K562 (cell line): ENCODE results near the gene NPY5R.

ENCODE experiments used
- CHD2 ChIP-seq: IDR thresholded peaks from 2 replicates; pipeline ENCODE4 v1.6.1; 2011; ENCODE audit warnings: low read depth, low read length
- HMG20A ChIP-seq: fragments of 450-650 bp; formaldehyde crosslinking; conservative IDR thresholded peaks from 2 replicates; pipeline ENCODE4 v1.4.0; 2020; ENCODE audit warnings: mild to moderate bottlenecking, mixed read lengths
- HNRNPK ChIP-seq: fragments of 200-400 bp; formaldehyde crosslinking; IDR thresholded peaks from one replicate; pipeline ENCODE4 v1.6.1; 2018; ENCODE audit warnings: mild to moderate bottlenecking, low read depth, low read length; ENCODE audit not compliant: poor library complexity, severe bottlenecking
- NFIC ChIP-seq: fragments of 450-650 bp; IDR thresholded peaks from 2 replicates; pipeline ENCODE4 v1.6.1; 2017; ENCODE audit warnings: mild to moderate bottlenecking, inconsistent platforms
- RAD21 ChIP-seq, 2 experiments: fragments of 250-450 bp in 1 of 2; fragments of 450-650 bp in 1 of 2; sonication (Bioruptor Pico) in 1 of 2; formaldehyde crosslinking in 1 of 2; IDR thresholded peaks in 1 of 2; conservative IDR thresholded peaks in 1 of 2; 2 replicates each; pipeline versions ENCODE4 v1.4.0 to v1.8.0; 2020 to 2022; ENCODE audit warnings: mild to moderate bottlenecking in 2 of 2, moderate library complexity in 1 of 2
- SRF ChIP-seq, 2 experiments: fragments of 250-450, 450-650 bp in 1 of 2; sonication (Bioruptor Pico) in 1 of 2; sonication (generic) in 1 of 2; formaldehyde crosslinking; IDR thresholded peaks; 2 replicates each; pipeline versions ENCODE4 v1.5.0 to v1.5.1; 2020 to 2022; ENCODE audit warnings: mild to moderate bottlenecking in 1 of 2, missing genetic modification reagents in 1 of 2
- ZNF766 ChIP-seq: fragments of 200-800 bp; sonication (Bioruptor generic); conservative IDR thresholded peaks from 2 replicates; pipeline ENCODE4 v1.6.1; 2016; ENCODE audit warnings: missing genetic modification characterization, missing compliant biosample characterization
- TF ChIP-seq, protein P1 (sequence below), 3 experiments: fragments of 200-800 bp in 1 of 3; fragments of 250-450 bp in 1 of 3; fragments of 450-650 bp in 1 of 3; sonication (Bioruptor Pico) in 1 of 3; sonication (Bioruptor generic) in 1 of 3; formaldehyde crosslinking in 1 of 3; IDR thresholded peaks; 2 replicates each; pipeline versions ENCODE4 v1.6.1 to v1.8.0; 2016 to 2022; ENCODE audit warnings: mild to moderate bottlenecking in 2 of 3, missing genetic modification characterization in 2 of 3, missing compliant biosample characterization in 1 of 3, moderate library complexity in 1 of 3
- TF ChIP-seq, protein P2 (sequence below), 3 experiments: IDR thresholded peaks in 2 of 3; conservative IDR thresholded peaks in 1 of 3; 2 replicates each; pipeline ENCODE4 v1.5.1; 2011 to 2012; ENCODE audit warnings: low read length in 3 of 3, mild to moderate bottlenecking in 3 of 3, control low read depth in 2 of 3, improper control_type of control experiment in 1 of 3, inconsistent platforms in 1 of 3, low read depth in 1 of 3, mixed read lengths in 1 of 3, moderate library complexity in 1 of 3; ENCODE audit not compliant: insufficient read depth in 2 of 3
- TF ChIP-seq, protein P3 (sequence below): IDR thresholded peaks from 3 replicates; pipeline ENCODE4 v1.6.1; 2011; ENCODE audit warnings: borderline replicate concordance, mild to moderate bottlenecking, moderate library complexity; ENCODE audit not compliant: insufficient read length; ENCODE audit errors: extremely low read depth
- TF ChIP-seq, protein P4 (sequence below), 2 experiments: fragments of 450-650 bp; formaldehyde crosslinking in 1 of 2; IDR thresholded peaks; 2 replicates each; pipeline versions ENCODE4 v1.4.0 to v1.6.1; 2014 to 2020; ENCODE audit warnings: mild to moderate bottlenecking in 2 of 2, borderline replicate concordance in 1 of 2, low read depth in 1 of 2
- TF ChIP-seq, protein P5 (sequence below): fragments of 250-450 bp; sonication (Bioruptor Pico); IDR thresholded peaks from 2 replicates; pipeline ENCODE4 v1.5.0; 2020; ENCODE audit warnings: mild to moderate bottlenecking, borderline replicate concordance

DNA sequence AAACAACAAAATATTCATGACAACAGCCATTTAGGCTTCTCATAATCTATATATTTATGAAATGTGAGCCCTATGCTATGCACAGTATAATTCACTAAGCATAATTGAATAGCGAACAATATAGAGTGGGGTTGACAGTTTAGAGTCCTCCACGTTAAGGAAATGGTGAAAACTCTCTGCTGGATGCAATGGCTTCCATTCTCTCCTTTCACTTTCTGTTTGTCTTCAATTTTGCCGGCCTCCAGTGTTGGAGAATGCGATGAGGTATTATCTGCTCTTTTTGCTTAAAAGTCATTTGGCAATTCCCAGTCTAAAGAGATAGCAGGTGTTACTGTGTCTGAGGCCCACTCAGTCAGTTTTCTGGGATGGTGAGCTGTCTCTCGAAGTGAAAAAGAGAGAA is 52.1 kb downstream of the NPY5R start:
- TF ChIP-seq CHD2 = no peak
- TF ChIP-seq NFIC = no peak
- TF ChIP-seq HNRNPK = no peak
- TF ChIP-seq, protein P1, sequence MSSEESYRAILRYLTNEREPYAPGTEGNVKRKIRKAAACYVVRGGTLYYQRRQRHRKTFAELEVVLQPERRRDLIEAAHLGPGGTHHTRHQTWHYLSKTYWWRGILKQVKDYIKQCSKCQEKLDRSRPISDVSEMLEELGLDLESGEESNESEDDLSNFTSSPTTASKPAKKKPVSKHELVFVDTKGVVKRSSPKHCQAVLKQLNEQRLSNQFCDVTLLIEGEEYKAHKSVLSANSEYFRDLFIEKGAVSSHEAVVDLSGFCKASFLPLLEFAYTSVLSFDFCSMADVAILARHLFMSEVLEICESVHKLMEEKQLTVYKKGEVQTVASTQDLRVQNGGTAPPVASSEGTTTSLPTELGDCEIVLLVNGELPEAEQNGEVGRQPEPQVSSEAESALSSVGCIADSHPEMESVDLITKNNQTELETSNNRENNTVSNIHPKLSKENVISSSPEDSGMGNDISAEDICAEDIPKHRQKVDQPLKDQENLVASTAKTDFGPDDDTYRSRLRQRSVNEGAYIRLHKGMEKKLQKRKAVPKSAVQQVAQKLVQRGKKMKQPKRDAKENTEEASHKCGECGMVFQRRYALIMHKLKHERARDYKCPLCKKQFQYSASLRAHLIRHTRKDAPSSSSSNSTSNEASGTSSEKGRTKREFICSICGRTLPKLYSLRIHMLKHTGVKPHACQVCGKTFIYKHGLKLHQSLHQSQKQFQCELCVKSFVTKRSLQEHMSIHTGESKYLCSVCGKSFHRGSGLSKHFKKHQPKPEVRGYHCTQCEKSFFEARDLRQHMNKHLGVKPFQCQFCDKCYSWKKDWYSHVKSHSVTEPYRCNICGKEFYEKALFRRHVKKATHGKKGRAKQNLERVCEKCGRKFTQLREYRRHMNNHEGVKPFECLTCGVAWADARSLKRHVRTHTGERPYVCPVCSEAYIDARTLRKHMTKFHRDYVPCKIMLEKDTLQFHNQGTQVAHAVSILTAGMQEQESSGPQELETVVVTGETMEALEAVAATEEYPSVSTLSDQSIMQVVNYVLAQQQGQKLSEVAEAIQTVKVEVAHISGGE (CRISPR knock-in tag; IDR thresholded peaks at IDR 0.05) = no peak
- TF ChIP-seq SRF (CRISPR knock-in tag; IDR thresholded peaks at IDR 0.05) = no peak
- TF ChIP-seq ZNF766 = no peak
- no peak for TF ChIP-seq RAD21 (CRISPR knock-in tag; conservative IDR thresholded peaks at IDR 0.05 in 1 of 2, IDR thresholded peaks at IDR 0.05 in 1 of 2)
- TF ChIP-seq, protein P2, sequence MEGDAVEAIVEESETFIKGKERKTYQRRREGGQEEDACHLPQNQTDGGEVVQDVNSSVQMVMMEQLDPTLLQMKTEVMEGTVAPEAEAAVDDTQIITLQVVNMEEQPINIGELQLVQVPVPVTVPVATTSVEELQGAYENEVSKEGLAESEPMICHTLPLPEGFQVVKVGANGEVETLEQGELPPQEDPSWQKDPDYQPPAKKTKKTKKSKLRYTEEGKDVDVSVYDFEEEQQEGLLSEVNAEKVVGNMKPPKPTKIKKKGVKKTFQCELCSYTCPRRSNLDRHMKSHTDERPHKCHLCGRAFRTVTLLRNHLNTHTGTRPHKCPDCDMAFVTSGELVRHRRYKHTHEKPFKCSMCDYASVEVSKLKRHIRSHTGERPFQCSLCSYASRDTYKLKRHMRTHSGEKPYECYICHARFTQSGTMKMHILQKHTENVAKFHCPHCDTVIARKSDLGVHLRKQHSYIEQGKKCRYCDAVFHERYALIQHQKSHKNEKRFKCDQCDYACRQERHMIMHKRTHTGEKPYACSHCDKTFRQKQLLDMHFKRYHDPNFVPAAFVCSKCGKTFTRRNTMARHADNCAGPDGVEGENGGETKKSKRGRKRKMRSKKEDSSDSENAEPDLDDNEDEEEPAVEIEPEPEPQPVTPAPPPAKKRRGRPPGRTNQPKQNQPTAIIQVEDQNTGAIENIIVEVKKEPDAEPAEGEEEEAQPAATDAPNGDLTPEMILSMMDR (IDR thresholded peaks at IDR 0.05 in 2 of 3, conservative IDR thresholded peaks at IDR 0.05 in 1 of 3; ENCODE audit: insufficient read depth in 2 of 3, low read depth in 1 of 3, low read length in 3 of 3) = no peak
- TF ChIP-seq HMG20A (CRISPR knock-in tag) = no peak
- TF ChIP-seq, protein P3, sequence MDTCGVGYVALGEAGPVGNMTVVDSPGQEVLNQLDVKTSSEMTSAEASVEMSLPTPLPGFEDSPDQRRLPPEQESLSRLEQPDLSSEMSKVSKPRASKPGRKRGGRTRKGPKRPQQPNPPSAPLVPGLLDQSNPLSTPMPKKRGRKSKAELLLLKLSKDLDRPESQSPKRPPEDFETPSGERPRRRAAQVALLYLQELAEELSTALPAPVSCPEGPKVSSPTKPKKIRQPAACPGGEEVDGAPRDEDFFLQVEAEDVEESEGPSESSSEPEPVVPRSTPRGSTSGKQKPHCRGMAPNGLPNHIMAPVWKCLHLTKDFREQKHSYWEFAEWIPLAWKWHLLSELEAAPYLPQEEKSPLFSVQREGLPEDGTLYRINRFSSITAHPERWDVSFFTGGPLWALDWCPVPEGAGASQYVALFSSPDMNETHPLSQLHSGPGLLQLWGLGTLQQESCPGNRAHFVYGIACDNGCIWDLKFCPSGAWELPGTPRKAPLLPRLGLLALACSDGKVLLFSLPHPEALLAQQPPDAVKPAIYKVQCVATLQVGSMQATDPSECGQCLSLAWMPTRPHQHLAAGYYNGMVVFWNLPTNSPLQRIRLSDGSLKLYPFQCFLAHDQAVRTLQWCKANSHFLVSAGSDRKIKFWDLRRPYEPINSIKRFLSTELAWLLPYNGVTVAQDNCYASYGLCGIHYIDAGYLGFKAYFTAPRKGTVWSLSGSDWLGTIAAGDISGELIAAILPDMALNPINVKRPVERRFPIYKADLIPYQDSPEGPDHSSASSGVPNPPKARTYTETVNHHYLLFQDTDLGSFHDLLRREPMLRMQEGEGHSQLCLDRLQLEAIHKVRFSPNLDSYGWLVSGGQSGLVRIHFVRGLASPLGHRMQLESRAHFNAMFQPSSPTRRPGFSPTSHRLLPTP = no peak
- TF ChIP-seq, protein P4, sequence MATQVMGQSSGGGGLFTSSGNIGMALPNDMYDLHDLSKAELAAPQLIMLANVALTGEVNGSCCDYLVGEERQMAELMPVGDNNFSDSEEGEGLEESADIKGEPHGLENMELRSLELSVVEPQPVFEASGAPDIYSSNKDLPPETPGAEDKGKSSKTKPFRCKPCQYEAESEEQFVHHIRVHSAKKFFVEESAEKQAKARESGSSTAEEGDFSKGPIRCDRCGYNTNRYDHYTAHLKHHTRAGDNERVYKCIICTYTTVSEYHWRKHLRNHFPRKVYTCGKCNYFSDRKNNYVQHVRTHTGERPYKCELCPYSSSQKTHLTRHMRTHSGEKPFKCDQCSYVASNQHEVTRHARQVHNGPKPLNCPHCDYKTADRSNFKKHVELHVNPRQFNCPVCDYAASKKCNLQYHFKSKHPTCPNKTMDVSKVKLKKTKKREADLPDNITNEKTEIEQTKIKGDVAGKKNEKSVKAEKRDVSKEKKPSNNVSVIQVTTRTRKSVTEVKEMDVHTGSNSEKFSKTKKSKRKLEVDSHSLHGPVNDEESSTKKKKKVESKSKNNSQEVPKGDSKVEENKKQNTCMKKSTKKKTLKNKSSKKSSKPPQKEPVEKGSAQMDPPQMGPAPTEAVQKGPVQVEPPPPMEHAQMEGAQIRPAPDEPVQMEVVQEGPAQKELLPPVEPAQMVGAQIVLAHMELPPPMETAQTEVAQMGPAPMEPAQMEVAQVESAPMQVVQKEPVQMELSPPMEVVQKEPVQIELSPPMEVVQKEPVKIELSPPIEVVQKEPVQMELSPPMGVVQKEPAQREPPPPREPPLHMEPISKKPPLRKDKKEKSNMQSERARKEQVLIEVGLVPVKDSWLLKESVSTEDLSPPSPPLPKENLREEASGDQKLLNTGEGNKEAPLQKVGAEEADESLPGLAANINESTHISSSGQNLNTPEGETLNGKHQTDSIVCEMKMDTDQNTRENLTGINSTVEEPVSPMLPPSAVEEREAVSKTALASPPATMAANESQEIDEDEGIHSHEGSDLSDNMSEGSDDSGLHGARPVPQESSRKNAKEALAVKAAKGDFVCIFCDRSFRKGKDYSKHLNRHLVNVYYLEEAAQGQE (IDR thresholded peaks at IDR 0.05; ENCODE audit: borderline replicate concordance) = no peak
- TF ChIP-seq, protein P4 (CRISPR knock-in tag; IDR thresholded peaks at IDR 0.05; ENCODE audit: low read depth) = no peak
- TF ChIP-seq, protein P5, sequence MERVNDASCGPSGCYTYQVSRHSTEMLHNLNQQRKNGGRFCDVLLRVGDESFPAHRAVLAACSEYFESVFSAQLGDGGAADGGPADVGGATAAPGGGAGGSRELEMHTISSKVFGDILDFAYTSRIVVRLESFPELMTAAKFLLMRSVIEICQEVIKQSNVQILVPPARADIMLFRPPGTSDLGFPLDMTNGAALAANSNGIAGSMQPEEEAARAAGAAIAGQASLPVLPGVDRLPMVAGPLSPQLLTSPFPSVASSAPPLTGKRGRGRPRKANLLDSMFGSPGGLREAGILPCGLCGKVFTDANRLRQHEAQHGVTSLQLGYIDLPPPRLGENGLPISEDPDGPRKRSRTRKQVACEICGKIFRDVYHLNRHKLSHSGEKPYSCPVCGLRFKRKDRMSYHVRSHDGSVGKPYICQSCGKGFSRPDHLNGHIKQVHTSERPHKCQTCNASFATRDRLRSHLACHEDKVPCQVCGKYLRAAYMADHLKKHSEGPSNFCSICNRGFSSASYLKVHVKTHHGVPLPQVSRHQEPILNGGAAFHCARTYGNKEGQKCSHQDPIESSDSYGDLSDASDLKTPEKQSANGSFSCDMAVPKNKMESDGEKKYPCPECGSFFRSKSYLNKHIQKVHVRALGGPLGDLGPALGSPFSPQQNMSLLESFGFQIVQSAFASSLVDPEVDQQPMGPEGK (CRISPR knock-in tag) = no peak
